Measurements from ENCODE around the gene KLK13.

Gene KLK13

DNA sequence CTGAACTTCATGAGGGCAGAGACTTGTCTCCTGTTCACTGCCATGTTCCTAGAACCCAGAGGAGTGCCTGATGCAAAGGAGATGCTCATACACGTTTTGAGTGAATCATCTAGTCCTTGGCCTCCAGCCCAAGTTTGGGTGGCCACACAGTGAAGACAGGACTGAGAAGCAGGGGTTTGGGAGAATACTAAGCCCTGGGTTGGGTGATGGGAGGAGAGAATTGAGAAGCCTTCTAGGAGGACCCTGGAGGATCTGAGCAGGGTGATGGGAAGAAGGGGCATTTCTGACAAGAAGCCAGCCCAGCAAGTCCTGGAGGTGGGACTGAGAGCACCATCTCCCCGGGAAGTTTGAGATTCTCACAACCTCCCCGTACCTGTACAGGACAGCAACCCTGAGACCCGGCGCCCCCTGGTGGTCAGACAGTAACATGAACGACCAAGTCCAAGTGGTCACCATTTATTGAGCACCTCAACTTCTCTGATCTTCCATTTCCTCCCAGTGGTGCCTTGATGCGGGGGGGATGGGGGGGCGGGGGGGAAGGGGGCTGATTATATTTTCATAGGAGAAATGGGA lies 32.4 kb upstream of the KLK13 start:
- no peak overlapping the region for H3K4me3 Mint-ChIP-seq
- no peak overlapping the region for H3K27ac Mint-ChIP-seq
- peak; percentile 62 for ATAC-seq

DNA sequence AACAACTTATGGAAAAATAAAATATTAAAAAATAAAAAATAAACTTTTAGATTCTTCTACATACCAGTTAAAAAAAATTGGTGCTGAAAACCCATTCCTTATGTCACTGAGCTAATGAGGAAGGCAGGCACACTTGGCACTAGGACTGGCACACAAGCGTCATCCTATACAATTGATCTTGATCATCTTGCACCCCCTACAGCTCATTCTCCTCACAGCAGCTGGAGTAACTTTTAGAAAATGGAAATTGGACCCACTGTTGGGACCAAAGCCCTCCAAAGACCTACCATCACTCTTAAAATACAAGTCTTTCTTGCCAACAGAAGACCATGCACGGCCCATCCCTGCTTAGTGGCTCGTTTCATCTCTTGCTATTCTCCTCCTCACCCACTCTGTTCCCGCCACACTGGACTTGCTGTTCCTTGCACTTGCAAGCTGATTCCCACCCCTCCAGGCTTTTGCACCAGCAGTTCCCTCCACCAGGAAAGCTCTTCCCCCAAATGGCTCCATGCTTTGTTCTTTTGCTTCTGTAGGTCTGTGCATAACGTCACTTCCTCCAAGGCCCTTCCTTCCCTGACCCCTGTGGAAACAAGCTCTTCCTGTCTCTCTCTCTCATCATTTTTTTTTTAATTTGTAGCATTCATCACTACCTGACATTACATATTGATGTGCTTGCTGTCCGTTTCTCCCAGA lies 31.7 kb upstream of the KLK13 start:
- H3K27ac Mint-ChIP-seq: no peak overlapping the region
- ATAC-seq: no peak
- no peaks in the 10 kb centered on the region for H3K9me3 Mint-ChIP-seq
- peaks cover 46% of the 10 kb centered on the region for H3K4me1 Mint-ChIP-seq
- H3K36me3 Mint-ChIP-seq: peaks cover 34% of the 10 kb centered on the region
- DNase-seq (ENCODE audit: low spot score in 2 of 2): no peak
- H3K4me3 Mint-ChIP-seq: no peak overlapping the region

More for the DNA sequence above, 32.4 kb upstream of the KLK13 start:
- H3K4me1 Mint-ChIP-seq: peaks cover 45% of the 10 kb centered on the region
- H3K36me3 Mint-ChIP-seq: peaks cover 39% of the 10 kb centered on the region
- H3K9me3 Mint-ChIP-seq: no peaks in the 10 kb centered on the region
- peak; percentile 68 to 82 for DNase-seq (ENCODE audit: low spot score in 2 of 2)

- H3K9me3 Mint-ChIP-seq: no peaks in the 10 kb centered on the region
- ATAC-seq (no peak), DNase-seq (ENCODE audit: low spot score in 2 of 2) (no peak)
- peak overlapping the region; percentile 13 for H3K27ac Mint-ChIP-seq
- peaks cover 43% of the 10 kb centered on the region for H3K4me1 Mint-ChIP-seq
- H3K4me3 Mint-ChIP-seq: no peak overlapping the region
- peaks cover 21% of the 10 kb centered on the region for H3K36me3 Mint-ChIP-seq
Observed at GRCh38 chr19:51094696-51095279, 29.9 kb upstream of the KLK13 start.

- H3K27ac Mint-ChIP-seq: peak overlapping the region; percentile 13
- peaks cover 34% of the 10 kb centered on the region for H3K4me1 Mint-ChIP-seq
- ATAC-seq (no peak), DNase-seq (ENCODE audit: low spot score in 2 of 2) (no peak)
- no peaks in the 10 kb centered on the region for H3K9me3 Mint-ChIP-seq
- peaks cover 14% of the 10 kb centered on the region for H3K36me3 Mint-ChIP-seq
- no peak overlapping the region for H3K4me3 Mint-ChIP-seq
Observed at GRCh38 chr19:51093510-51094345, 28.8 kb upstream of the KLK13 start.

GRCh38 chr19:51093101-51093500 lies 28.2 kb upstream of the KLK13 start:
- Mint-ChIP-seq H3K4me1 (peaks cover 34% of the 10 kb centered on the region), H3K9me3 (no peaks in the 10 kb centered on the region), H3K36me3 (peaks cover 11% of the 10 kb centered on the region), H3K4me3 (no peak overlapping the region), H3K27ac (peak overlapping the region; percentile 4)
- no peak for DNase-seq (ENCODE audit: low spot score in 2 of 2)
- no peak for ATAC-seq

DNA sequence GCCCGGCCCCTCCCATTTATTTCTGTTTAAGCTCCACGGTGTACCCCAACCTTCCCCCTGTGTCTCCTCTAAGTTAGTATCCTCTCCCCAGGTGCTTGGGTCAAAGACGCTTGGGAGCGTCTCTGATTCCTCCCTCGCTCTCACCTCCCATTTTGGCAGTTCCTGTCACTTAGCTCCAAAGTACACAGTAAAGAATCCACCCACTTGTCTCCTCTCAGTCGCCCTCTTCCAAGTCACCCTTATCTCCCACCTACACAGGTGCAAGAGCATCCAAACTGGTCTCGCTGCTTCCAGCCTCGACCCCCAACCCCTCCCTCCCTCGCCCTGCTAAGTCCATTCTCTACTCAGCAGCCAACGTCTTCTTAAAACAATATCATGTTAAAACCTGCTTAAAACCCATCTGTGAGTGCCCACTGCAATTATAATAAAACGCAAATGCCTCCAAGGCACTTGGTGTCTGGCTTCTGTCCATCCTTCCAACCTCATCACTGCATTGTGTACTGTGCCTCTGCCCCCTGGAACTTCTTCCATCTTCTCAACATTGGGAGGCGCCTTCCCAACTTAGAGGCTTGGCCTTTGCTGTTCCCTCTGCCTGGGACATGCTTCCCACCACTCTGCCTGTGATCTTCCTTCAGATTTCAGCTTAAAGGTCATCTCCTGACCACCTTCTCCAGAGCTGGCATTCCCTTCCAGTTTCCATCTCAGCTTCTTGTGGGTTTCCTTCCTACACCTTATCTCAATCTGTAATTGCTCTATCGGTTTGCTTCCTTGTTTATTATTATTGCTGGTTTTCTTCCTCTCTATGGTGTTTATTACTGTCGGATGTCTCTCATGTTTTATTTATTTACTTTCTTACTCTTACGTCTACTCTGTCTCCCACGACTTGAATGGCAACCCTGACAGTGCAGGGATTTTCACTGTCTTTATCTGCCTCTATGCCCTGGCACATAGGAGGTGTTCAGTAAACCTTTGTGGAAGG lies 27.3 kb upstream of the KLK13 start:
- Mint-ChIP-seq H3K27ac (peak overlapping the region; percentile 4), H3K4me1 (peaks cover 26% of the 10 kb centered on the region), H3K9me3 (no peaks in the 10 kb centered on the region), H3K36me3 (peaks cover 2% of the 10 kb centered on the region), H3K4me3 (no peak overlapping the region)
- ATAC-seq (no peak), DNase-seq (ENCODE audit: low spot score in 2 of 2) (no peak)

- peaks cover 19% of the 10 kb centered on the region for H3K4me1 Mint-ChIP-seq
- H3K9me3 Mint-ChIP-seq: no peaks in the 10 kb centered on the region
- no peak overlapping the region for H3K4me3 Mint-ChIP-seq
- DNase-seq (ENCODE audit: low spot score in 2 of 2) (no peak), ATAC-seq (no peak)
- no peak overlapping the region for H3K27ac Mint-ChIP-seq
- no peaks in the 10 kb centered on the region for H3K36me3 Mint-ChIP-seq
Observed at GRCh38 chr19:51091126-51091525, 26.2 kb upstream of the KLK13 start.

GRCh38 chr19:51090471-51090870 lies 25.6 kb upstream of the KLK13 start:
- Mint-ChIP-seq H3K4me1 (peaks cover 19% of the 10 kb centered on the region), H3K9me3 (no peaks in the 10 kb centered on the region), H3K4me3 (no peak overlapping the region), H3K36me3 (no peaks in the 10 kb centered on the region), H3K27ac (no peak overlapping the region)
- ATAC-seq (no peak), DNase-seq (ENCODE audit: low spot score in 2 of 2) (no peak)

- peaks cover 19% of the 10 kb centered on the region for H3K4me1 Mint-ChIP-seq
- no peak overlapping the region for H3K27ac Mint-ChIP-seq
- no peaks in the 10 kb centered on the region for H3K9me3 Mint-ChIP-seq
- no peak overlapping the region for H3K4me3 Mint-ChIP-seq
- H3K36me3 Mint-ChIP-seq: no peaks in the 10 kb centered on the region
- ATAC-seq (no peak), DNase-seq (ENCODE audit: low spot score in 2 of 2) (no peak)
Observed at GRCh38 chr19:51089786-51090185, 24.9 kb upstream of the KLK13 start.

GRCh38 chr19:51086153-51086850 lies 21.4 kb upstream of the KLK13 start:
- Mint-ChIP-seq H3K4me3 (no peak overlapping the region), H3K4me1 (peaks cover 12% of the 10 kb centered on the region), H3K27ac (peak overlapping the region; percentile 48), H3K36me3 (no peaks in the 10 kb centered on the region), H3K9me3 (no peaks in the 10 kb centered on the region)
- DNase-seq (ENCODE audit: low spot score in 2 of 2): no peak
- peak; percentile 21 for ATAC-seq

GRCh38 chr19:51084505-51084904 lies 19.6 kb upstream of the KLK13 start:
- Mint-ChIP-seq H3K4me1 (peaks cover 12% of the 10 kb centered on the region), H3K27ac (no peak overlapping the region), H3K36me3 (no peaks in the 10 kb centered on the region), H3K4me3 (no peak overlapping the region), H3K9me3 (no peaks in the 10 kb centered on the region)
- ATAC-seq (no peak), DNase-seq (ENCODE audit: low spot score in 2 of 2) (no peak)

DNA sequence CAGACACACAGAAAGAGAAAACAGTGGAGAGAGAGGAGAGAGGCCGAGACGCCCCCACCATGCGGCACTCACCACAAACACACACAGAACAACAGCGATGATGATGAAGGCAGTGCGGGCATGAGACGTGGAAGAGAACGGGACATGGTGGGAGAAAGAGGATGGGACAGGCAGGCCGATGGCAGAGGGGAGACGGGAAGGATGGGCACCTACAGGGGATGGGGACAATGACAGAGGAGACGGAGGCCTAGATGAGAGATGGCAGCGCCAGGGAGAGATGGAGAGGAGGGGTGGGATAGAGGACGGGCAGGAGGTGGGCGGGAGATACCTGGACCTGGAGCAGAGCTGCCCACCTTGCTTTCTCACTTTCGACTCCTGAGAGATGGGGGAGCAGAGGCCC lies 18.9 kb upstream of the KLK13 start:
- ATAC-seq (no peak), DNase-seq (ENCODE audit: low spot score in 2 of 2) (no peak)
- Mint-ChIP-seq H3K36me3 (no peaks in the 10 kb centered on the region), H3K27ac (no peak overlapping the region), H3K4me1 (peaks cover 12% of the 10 kb centered on the region), H3K4me3 (no peak overlapping the region), H3K9me3 (no peaks in the 10 kb centered on the region)

- Mint-ChIP-seq H3K9me3 (no peaks in the 10 kb centered on the region), H3K27ac (no peak overlapping the region), H3K36me3 (no peaks in the 10 kb centered on the region), H3K4me3 (no peak overlapping the region), H3K4me1 (peaks cover 12% of the 10 kb centered on the region)
- no peak for ATAC-seq
- no peak for DNase-seq (ENCODE audit: low spot score in 2 of 2)
Observed at GRCh38 chr19:51083181-51083580, 18.3 kb upstream of the KLK13 start.

DNA sequence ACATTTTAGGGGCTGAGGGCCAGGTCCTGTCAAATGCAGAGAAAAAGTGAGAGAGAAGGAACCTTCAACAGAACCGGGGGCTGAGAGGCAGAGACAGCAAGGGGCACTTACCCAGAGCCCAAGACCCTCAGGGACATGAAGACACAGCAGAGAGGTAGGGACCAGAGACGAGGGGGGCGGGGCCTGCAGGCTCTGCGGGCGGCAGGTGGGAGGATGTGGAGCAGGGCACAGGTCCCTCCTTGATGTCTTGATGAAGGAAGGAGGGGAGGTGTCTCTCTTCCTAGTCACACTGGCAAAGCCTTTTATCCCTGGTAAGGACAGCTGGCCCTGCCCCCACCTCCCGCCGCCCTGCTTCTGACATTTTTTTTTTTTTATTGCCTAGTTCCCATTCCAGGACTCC lies 17.7 kb upstream of the KLK13 start, which contains the start of gene KLK14:
TSS of gene KLK14 (minus strand) at position 277 of the 400 bp plus-strand sequence. CDS start at position 4, 273 bp downstream.
- Mint-ChIP-seq H3K4me3 (no peak within 1 kb of the TSS), H3K27ac (no peak within 1 kb of the TSS), H3K4me1 (peaks cover 12% of the 10 kb centered on the region), H3K9me3 (no peaks in the 10 kb centered on the region), H3K36me3 (no peaks in the 10 kb centered on the region)
- no peak for DNase-seq (ENCODE audit: low spot score in 2 of 2)
- no peak for ATAC-seq
